Upper lobe of left lung (tissue), 6 donors: ENCODE data around the gene CRIP1. TPM values are rescaled to one million over a fixed set of nuclear protein-coding genes. Genes with fewer than 3 reads are reported as not detected.

Experiments used
- ATAC-seq, 2 donors: fragments of 200-7000 bp; cut with Tn5 transposase; one replicate each; pipeline ENCODE4 v1.9.1; 2022; ENCODE audit warnings: mild to moderate bottlenecking in 2 of 2, moderate library complexity in 2 of 2; ENCODE audit not compliant: low FRiP score in 2 of 2
- DNase-seq, 2 donors: peaks; one replicate each; pipeline ENCODE4 v3.0.0-alpha.2; 2019 to 2020
- H3K27ac ChIP-seq, 4 donors: fragments of 200-600 bp; sonication (generic); one replicate each; pipeline ENCODE4 v1.5.1; 2016 to 2019
- H3K27me3 ChIP-seq, 4 donors: fragments of 200-600 bp; sonication (generic); one replicate each; pipeline ENCODE4 v1.5.1; 2017 to 2019
- H3K36me3 ChIP-seq, 4 donors: fragments of 200-600 bp; sonication (generic); one replicate each; pipeline ENCODE4 v1.5.1; 2016 to 2019
- H3K4me1 ChIP-seq, 4 donors: fragments of 200-600 bp; sonication (generic); one replicate each; pipeline ENCODE4 v1.5.1; 2018 to 2019
- H3K4me3 ChIP-seq, 4 donors: fragments of 200-600 bp; sonication (generic); one replicate each; pipeline ENCODE4 v1.5.1; 2017 to 2019; ENCODE audit warnings: mild to moderate bottlenecking in 2 of 4, moderate library complexity in 1 of 4
- H3K9me3 ChIP-seq, 4 donors: fragments of 200-600 bp; sonication (generic); one replicate each; pipeline ENCODE4 v1.5.1; 2018 to 2019
- EP300 ChIP-seq, 4 donors: sonication (generic); formaldehyde crosslinking; IDR thresholded peaks; one replicate each; pipeline ENCODE4 v1.5.1; 2017; ENCODE audit warnings: antibody characterized with exemption in 4 of 4, control low read depth in 2 of 4
- POLR2A ChIP-seq, 4 donors: fragments of 450-650 bp; IDR thresholded peaks; one replicate each; pipeline ENCODE4 v1.5.1; 2016 to 2017; ENCODE audit warnings: antibody characterized with exemption in 4 of 4, mild to moderate bottlenecking in 2 of 4
- POLR2AphosphoS5 ChIP-seq, 2 donors: sonication (generic); formaldehyde crosslinking; IDR thresholded peaks; one replicate each; pipeline ENCODE4 v1.5.1; 2017; ENCODE audit warnings: antibody characterized with exemption in 2 of 2
- WGBS, 2 donors: methylation state at CpG; one replicate each; pipeline ENCODE4 v1.1.5; 2017 to 2018; 5-methylcytosine and 5-hydroxymethylcytosine counted together
- total RNA-seq, 6 donors: library from RNA; depleted of rRNA in 4 of 6; stranded (reverse); fragments of >200 nt in 4 of 6; gene quantifications; one replicate each; pipeline versions ENCODE4 v1.1.0 to v1.2.1, GENCODE V29; 2016 to 2021
- TF ChIP-seq, protein P1 (sequence below), 6 experiments: fragments of 450-650 bp in 4 of 6; fragments of 200-600 bp in 2 of 6; sonication (generic) in 2 of 6; IDR thresholded peaks; one replicate each; pipeline ENCODE4 v1.5.1; 2016 to 2019; ENCODE audit warnings: antibody characterized with exemption in 6 of 6
- donor health status: DM: no; HTN: no; CAD: no; lungs with moderate emphysema.
- donor health status: DM: no; HTN: yes; CAD: no; lungs with severe emphysema.

Gene CRIP1
- total RNA-seq, 6 donors from 2014 or later = 26.2 to 425 (median 200) TPM

DNA sequence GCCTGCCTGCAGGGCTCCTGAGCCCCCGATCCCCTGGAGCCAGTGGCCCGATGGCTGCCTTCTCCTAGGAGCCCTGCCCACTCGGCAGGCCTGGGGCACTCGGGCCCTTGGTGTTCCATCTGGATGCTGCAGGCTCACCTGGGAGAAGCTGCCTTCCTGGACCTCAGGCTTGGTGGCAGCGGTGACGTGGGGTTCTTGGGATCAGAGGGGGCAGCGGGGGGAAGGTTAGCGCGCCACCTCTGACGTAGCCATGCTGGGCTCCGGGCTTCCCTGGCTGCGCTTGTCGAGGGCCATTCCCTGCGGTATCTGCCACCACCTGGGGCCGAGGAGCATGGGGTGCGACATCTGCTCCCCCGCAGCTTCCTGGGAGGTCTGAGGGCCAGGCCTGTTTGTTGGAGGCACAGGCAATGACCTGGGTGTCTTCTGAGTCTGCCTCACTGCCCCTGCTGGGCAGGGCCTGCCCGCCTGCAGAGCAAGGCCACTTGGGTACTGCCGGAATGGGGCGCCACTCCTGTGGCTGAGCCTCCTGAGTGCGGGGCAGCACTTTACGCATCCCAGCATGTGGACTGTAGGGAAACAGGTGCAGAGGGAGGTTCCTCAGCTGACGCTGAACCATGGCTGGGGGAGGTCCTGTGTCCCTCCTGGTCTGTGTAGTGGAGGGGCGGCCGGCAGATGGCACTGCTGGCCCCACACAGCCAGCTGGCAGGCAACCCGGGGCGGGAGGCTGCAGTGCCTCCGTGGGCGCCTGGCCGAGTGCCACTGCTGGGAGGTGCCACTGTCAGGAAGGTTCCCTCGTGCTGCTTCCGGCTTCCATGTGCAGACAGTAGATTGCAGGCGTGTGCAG lies 46.8 kb upstream of the CRIP1 start:
- peaks cover 0 to 3% (median 0%) of the 10 kb centered on the region in 4 donors for H3K4me1 ChIP-seq
- no peak overlapping the region for H3K4me3 ChIP-seq
- H3K9me3 ChIP-seq = no peaks in the 10 kb centered on the region
- no peak overlapping the region for H3K27ac ChIP-seq
- peak in 1 of 2 donors; percentile 84 for DNase-seq
- peak; percentile 18 to 38 for ATAC-seq
- WGBS, 2 donors = 80 to 94% methylated on average over 2 to 30 of the region's 33 CpGs
- H3K36me3 ChIP-seq = peaks cover 0 to 28% (median 9%) of the 10 kb centered on the region in 4 donors
- no peaks in the 10 kb centered on the region for H3K27me3 ChIP-seq
- TF ChIP-seq POLR2A (IDR thresholded peaks at IDR 0.05) (no peak), EP300 (IDR thresholded peaks at IDR 0.05) (no peak), POLR2AphosphoS5 (IDR thresholded peaks at IDR 0.05) (no peak)
- TF ChIP-seq, protein P1, sequence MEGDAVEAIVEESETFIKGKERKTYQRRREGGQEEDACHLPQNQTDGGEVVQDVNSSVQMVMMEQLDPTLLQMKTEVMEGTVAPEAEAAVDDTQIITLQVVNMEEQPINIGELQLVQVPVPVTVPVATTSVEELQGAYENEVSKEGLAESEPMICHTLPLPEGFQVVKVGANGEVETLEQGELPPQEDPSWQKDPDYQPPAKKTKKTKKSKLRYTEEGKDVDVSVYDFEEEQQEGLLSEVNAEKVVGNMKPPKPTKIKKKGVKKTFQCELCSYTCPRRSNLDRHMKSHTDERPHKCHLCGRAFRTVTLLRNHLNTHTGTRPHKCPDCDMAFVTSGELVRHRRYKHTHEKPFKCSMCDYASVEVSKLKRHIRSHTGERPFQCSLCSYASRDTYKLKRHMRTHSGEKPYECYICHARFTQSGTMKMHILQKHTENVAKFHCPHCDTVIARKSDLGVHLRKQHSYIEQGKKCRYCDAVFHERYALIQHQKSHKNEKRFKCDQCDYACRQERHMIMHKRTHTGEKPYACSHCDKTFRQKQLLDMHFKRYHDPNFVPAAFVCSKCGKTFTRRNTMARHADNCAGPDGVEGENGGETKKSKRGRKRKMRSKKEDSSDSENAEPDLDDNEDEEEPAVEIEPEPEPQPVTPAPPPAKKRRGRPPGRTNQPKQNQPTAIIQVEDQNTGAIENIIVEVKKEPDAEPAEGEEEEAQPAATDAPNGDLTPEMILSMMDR (IDR thresholded peaks at IDR 0.05) = no peak

DNA sequence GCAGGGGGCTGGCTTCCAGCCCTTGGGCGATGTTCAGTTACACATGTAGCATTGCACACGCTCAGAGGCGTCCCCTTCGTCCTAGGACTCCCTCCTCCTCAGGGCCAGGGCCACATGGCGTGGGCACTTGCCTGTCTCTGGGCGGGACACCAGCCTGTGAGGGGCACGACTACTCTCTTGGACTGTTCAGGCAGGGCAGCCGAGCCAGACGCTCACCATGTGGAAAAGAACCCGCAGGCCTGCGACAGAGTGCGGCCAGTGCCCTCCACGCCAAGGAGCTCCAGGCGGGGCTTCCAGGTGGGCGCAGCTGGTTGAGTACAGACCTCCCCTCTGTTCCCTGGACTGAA lies 46.2 kb upstream of the CRIP1 start:
- ATAC-seq = no peak

DNA sequence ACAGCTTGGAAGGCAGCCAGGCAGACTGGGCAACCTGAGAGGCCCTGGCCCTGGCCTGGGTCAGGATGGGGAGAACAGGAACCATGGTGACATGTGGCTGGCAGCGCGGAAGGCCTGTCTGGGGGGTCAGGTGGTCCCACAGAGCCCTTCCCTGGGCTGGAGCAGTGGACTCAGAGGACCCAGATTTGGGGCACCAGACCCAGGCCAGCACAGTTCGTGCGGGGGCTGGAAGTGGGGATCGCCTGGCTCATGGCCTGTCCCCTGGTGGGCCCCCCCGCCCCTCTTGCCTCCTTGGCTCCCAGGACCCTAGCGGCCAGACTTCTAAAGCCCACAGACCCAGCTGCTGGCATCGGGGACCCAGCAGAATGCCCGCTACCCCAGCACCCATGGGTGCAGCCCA lies 45.7 kb upstream of the CRIP1 start:
- TF ChIP-seq POLR2AphosphoS5 (IDR thresholded peaks at IDR 0.05) = no peak
- TF ChIP-seq EP300 (IDR thresholded peaks at IDR 0.05) = no peak
- no peak for TF ChIP-seq POLR2A (IDR thresholded peaks at IDR 0.05)
- TF ChIP-seq, protein P1 (IDR thresholded peaks at IDR 0.05) = no peak
- no peak for ATAC-seq
- H3K27ac ChIP-seq = no peak overlapping the region
- no peak overlapping the region for H3K4me3 ChIP-seq
- peaks cover 0 to 29% (median 9%) of the 10 kb centered on the region in 4 donors for H3K36me3 ChIP-seq
- no peaks in the 10 kb centered on the region for H3K9me3 ChIP-seq
- no peaks in the 10 kb centered on the region for H3K27me3 ChIP-seq
- WGBS, 2 donors = 100% methylated on average over 1 to 8 of the region's 9 CpGs
- peaks cover 0 to 3% (median 0%) of the 10 kb centered on the region in 4 donors for H3K4me1 ChIP-seq
- DNase-seq = peak in 1 of 2 donors; percentile 53

More for the DNA sequence above, 46.2 kb upstream of the CRIP1 start:
- no peak overlapping the region for H3K4me3 ChIP-seq
- H3K27me3 ChIP-seq = no peaks in the 10 kb centered on the region
- WGBS, 2 donors = 93 to 97% methylated on average over 3 to 14 of the region's 15 CpGs
- H3K27ac ChIP-seq = no peak overlapping the region
- peaks cover 0 to 28% (median 9%) of the 10 kb centered on the region in 4 donors for H3K36me3 ChIP-seq
- H3K9me3 ChIP-seq = no peaks in the 10 kb centered on the region
- peaks cover 0 to 3% (median 0%) of the 10 kb centered on the region in 4 donors for H3K4me1 ChIP-seq
- TF ChIP-seq, protein P1 (IDR thresholded peaks at IDR 0.05) = no peak
- TF ChIP-seq POLR2AphosphoS5 (IDR thresholded peaks at IDR 0.05) = no peak
- no peak for TF ChIP-seq EP300 (IDR thresholded peaks at IDR 0.05)
- TF ChIP-seq POLR2A (IDR thresholded peaks at IDR 0.05) = no peak
- peak in 1 of 2 donors; percentile 55 for DNase-seq

DNA sequence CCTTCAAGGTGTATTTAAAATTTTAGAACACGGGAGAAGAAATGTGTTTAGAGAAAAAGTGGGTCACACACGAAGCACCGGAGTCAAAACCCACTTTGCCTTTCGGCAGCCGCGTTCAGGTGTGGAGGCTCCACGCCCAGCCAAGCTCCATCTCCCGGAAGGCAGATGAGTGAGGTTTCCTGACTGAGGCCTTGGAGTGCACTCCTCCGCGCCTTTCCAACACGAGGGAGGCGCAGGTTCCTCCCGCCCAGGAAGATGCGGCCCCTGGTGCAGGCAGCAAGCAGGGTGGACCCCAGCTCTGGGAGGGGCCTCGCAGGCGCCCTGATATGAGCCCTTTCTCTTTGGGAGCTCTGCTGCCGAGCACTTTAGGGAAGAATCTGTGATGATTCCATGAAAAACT lies 44.6 kb upstream of the CRIP1 start:
- no peak for DNase-seq
- no peak for ATAC-seq
- 82% methylated on average over 14 to 17 of the region's 17 CpGs for WGBS, 2 donors
- Histone ChIP-seq H3K9me3 (no peaks in the 10 kb centered on the region), H3K27ac (no peak overlapping the region), H3K36me3 (peaks cover 0 to 35% (median 12%) of the 10 kb centered on the region in 4 donors), H3K27me3 (no peaks in the 10 kb centered on the region), H3K4me1 (peaks cover 0 to 3% (median 0%) of the 10 kb centered on the region in 4 donors), H3K4me3 (no peak overlapping the region)
- TF ChIP-seq POLR2AphosphoS5 (IDR thresholded peaks at IDR 0.05) (no peak), EP300 (IDR thresholded peaks at IDR 0.05) (no peak), POLR2A (IDR thresholded peaks at IDR 0.05) (no peak)
- TF ChIP-seq, protein P1 (IDR thresholded peaks at IDR 0.05) = no peak
